Measurements from ENCODE around the gene CR1. TPM values are rescaled to one million over a fixed set of nuclear protein-coding genes. Genes with fewer than 3 reads are reported as not detected.

The CR1 gene
- total RNA-seq, 4 donors from 2014 or later: 6.8 to 28.4 (median 18.2) TPM

DNA sequence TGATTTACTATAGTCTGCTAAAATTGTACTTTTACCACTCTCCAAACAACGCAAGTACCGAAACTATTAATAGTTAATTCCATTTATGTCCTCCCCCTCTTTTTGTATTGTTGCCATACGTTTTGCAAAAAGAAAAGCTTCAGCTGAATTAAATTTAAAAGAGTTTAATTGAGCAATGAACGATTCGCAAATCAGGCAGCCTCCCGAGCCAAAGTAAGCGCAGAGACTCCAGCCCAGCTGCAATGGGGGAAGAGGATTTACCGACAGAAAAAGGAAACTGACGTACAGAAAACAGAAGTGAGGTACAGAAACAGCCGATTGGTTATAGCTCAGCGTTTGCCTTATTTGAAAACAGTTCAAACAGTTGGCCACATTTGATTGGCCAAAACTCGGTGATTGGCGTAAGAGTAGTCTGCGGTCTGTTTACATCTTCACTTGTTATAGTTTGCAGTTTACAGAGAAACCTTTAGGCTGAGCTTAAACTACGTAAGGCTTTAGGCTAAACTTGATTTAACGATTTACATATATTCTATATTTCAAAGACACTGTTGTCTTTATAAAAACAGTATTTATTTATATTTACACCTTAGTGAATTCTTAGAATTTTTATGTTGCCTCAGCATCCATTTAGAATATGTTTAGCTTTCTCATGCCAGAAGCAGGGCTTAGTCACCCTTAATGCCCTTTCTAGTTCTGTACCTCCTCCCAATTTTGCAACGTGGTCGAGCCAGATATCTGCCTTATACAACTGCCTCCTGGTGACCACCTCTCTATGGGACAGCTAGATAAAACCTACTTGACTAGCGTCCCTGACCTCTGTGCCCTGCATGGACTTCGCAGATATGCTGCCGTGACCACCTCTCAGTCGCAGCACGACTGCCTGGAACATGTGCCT is 23.8 kb downstream of the CR1 start:
- TF ChIP-seq, protein P1, sequence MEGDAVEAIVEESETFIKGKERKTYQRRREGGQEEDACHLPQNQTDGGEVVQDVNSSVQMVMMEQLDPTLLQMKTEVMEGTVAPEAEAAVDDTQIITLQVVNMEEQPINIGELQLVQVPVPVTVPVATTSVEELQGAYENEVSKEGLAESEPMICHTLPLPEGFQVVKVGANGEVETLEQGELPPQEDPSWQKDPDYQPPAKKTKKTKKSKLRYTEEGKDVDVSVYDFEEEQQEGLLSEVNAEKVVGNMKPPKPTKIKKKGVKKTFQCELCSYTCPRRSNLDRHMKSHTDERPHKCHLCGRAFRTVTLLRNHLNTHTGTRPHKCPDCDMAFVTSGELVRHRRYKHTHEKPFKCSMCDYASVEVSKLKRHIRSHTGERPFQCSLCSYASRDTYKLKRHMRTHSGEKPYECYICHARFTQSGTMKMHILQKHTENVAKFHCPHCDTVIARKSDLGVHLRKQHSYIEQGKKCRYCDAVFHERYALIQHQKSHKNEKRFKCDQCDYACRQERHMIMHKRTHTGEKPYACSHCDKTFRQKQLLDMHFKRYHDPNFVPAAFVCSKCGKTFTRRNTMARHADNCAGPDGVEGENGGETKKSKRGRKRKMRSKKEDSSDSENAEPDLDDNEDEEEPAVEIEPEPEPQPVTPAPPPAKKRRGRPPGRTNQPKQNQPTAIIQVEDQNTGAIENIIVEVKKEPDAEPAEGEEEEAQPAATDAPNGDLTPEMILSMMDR (IDR thresholded peaks at IDR 0.05; ENCODE audit: low read depth): no peak

DNA sequence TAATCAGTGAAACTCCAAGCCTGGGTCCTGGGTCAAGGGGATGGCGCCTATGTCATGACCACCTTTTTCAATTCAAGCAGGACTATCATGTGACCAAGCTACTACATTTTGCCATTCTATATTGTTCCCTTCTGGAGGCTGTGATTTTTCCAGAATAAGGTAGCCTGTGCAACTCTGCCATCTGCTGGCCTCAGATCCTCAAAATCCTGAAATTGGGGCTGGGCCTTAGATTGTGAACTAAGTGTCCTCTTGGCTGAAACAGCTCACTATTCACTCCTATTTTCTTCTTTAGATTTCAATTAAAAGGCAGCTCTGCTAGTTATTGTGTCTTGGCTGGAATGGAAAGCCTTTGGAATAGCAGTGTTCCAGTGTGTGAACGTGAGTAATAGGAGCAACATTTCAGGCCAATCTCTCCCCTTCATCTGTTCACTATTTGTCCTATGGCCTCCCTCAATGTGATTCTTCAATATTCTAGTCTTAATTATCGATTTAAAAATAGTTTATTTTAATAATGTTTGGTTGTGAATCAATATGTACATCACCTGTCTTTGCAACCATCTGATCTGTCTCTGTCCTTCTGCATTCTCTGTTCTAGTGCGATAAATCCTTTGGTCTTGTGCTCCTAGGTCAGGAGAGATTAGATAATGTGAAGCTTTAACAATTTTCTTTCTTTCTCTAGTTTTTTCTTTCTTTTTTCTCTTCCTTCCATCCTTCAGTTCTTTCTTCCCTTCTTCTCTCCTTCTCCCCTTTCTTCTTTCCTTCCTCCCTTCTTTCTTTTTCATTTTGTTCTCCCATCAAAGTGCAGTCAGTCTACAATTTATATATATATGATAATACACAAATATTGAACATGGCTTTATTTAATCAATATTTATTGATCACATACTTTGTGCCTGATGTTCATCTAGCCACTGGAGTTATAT is 69.8 kb downstream of the CR1 start:
- TF ChIP-seq, protein P1 (IDR thresholded peaks at IDR 0.05; ENCODE audit: low read depth): no peak

DNA sequence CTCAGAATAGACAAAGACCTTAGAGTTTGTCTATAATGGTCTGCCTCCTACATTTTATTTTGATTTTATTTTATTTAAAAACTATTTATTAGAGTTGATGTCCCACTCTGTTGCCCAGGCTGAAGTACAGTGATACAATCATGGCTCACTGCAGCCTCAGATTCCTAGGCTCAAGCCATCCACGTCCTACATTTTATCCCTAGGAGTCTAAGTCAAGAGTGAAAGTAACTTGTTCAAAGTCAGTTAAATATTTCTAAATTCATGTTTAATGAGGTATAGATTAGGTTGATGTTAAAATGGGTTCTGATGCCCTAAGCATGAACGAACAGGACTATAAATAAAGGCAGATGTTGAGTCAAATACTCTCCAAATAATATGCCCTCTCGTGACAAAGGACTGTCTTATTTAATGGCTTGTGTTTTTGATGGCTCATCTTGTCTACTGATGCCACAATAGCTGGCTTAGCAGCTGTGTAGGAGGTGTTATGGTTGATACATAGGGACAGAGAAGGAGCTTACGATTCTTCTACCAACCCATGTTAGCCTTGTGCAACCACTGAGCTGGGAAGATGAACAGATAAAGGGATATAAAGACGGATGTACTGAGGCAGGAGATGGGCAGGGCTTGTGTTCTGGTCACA is 83.0 kb downstream of the CR1 start:
- TF ChIP-seq, protein P1 (IDR thresholded peaks at IDR 0.05; ENCODE audit: low read depth): no peak

DNA sequence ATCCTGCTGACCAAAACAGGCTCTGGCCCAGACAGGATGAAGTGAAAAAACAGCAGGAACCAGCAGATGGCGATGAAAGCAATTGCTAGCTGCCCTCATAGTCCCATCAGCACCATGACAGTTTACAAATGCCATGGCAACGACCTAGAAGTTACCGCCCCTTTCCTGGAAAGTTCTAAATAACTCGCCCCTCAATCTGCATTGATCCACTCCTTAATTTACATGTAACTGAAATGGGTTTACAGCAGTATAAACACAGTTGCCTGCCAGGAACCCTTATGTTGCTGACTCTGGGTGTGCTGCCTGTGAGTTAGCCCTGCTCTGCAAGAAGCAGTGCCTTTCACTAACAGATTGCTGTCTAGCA is 83.5 kb downstream of the CR1 start:
- TF ChIP-seq, protein P1 (IDR thresholded peaks at IDR 0.05; ENCODE audit: low read depth): no peak

DNA sequence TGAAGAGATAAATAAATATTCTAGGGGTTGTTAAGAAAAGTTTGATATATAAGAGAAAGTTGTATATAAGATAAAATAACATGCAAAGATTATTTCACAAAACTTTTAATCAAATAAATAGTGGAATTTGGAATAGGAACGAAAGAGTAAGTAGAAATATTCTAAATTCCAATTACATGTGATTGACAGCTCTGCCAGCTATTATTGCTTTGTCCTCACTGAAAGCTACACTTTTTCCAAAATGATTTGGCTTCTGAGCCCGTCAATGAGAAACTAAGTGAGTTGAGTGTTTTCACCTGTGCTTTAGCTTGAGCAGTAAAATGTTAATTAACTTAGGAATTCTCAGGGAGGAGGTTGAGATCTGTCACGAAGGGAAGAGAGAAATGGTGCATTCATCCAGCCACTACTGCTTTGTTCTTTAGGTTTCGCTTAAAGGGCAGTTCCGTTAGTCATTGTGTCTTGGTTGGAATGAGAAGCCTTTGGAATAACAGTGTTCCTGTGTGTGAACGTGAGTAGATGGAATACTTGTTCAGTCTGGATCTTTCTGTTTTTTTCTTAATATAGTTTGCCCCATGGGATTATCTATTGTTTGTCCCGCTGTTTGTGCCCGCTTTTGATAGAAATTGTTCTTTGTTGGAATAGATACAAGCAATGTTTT is 85.7 kb downstream of the CR1 start:
- TF ChIP-seq, protein P1 (IDR thresholded peaks at IDR 0.05; ENCODE audit: low read depth): no peak

DNA sequence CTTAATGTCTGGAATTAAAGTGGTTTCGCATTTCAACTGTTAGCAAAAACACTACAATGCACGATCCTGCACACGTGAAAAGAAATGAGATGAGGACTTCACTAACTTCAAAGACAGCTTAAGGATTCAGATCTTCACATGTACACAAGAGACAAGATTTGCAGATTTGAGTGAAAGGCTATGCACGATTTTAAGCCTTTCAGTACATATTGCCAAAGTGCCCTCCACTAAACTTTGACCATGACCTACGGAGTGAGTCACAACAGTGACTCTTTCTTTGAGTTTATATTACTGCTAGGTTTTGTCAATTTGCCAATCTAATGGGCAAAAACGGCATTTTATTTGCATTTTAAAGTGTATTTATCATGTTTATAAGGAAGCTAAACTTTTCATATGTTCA is 107.8 kb downstream of the CR1 start:
- TF ChIP-seq, protein P1 (IDR thresholded peaks at IDR 0.05; ENCODE audit: low read depth): no peak
